C4-2B (cell line): ENCODE measurements around the gene LRRN4CL.

Source experiments
- H3K27ac ChIP-seq: fragments of 450-650 bp; 2 replicates; pipeline ENCODE4 v1.5.1; 2017
- ZFX ChIP-seq: fragments of 450-650 bp; IDR thresholded peaks from 2 replicates; pipeline ENCODE4 v1.6.1; 2017
- TF ChIP-seq, protein P1 (sequence below): fragments of 450-650 bp; conservative IDR thresholded peaks from 2 replicates; pipeline ENCODE4 v1.5.1; 2017; ENCODE audit warnings: mild to moderate bottlenecking

The LRRN4CL gene

DNA sequence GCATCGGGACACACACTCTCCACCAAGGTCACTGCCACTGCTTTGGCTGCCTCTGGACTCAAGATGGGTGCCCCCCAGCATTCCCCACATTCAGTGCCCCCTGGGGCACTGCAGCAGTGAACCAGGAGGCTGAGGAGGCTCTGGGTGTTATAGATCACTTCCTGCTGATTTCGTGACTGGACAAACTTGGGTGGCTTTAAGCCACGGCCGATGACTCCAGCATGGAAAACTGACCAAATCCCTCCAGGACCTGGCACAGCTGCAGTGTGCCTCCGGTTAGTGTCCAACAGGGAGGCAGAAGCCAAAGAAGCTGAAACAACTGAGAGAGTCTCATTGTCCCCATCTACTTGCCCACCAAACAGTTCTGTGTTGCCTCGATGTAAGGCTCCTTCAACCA lies 41.7 kb downstream of the LRRN4CL start:
- TF ChIP-seq ZFX = no peak
- TF ChIP-seq, protein P1, sequence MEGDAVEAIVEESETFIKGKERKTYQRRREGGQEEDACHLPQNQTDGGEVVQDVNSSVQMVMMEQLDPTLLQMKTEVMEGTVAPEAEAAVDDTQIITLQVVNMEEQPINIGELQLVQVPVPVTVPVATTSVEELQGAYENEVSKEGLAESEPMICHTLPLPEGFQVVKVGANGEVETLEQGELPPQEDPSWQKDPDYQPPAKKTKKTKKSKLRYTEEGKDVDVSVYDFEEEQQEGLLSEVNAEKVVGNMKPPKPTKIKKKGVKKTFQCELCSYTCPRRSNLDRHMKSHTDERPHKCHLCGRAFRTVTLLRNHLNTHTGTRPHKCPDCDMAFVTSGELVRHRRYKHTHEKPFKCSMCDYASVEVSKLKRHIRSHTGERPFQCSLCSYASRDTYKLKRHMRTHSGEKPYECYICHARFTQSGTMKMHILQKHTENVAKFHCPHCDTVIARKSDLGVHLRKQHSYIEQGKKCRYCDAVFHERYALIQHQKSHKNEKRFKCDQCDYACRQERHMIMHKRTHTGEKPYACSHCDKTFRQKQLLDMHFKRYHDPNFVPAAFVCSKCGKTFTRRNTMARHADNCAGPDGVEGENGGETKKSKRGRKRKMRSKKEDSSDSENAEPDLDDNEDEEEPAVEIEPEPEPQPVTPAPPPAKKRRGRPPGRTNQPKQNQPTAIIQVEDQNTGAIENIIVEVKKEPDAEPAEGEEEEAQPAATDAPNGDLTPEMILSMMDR = no peak
- H3K27ac ChIP-seq = peak overlapping the region; percentile 97

DNA sequence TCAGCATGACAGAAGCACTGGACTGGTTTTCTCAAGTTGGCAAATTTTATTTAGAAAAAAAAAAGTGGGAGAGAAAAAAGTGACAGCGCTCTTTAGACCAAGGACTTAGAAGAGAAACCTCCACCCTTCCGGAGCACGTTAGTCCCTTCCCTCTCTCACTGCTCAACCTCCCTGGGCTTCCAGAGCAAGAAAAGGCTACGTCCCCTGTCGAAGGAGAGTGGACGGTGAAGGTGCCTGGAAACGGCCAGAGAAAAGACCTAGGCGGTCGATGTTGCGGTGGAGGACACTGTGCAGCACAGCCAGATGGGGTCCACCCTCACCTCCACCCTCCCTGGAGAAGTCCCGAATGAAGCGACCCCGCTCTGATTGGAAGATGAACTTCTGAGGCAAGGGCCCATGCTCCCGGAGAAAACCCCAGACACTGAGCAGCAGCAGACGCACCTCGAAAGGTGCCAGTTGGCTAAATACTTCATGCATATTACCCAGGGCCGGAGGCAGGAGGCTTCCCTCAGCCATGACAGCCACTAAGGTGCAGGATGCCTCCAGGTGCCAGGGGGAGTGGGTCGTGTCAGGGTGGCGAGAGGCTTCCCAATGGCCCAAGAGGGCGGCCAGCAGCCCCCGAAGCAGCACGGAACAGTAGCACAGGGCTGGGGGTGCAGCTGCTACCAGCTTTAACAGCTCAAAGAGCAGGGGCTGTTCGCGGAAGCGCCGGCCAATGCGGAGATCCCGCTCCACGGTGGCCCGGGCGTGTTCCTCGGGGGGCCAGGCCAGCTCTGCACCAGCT lies 42.3 kb downstream of the LRRN4CL start:
- H3K27ac ChIP-seq = peak overlapping the region; percentile 97
- TF ChIP-seq, protein P1 = no peak
- no peak for TF ChIP-seq ZFX

DNA sequence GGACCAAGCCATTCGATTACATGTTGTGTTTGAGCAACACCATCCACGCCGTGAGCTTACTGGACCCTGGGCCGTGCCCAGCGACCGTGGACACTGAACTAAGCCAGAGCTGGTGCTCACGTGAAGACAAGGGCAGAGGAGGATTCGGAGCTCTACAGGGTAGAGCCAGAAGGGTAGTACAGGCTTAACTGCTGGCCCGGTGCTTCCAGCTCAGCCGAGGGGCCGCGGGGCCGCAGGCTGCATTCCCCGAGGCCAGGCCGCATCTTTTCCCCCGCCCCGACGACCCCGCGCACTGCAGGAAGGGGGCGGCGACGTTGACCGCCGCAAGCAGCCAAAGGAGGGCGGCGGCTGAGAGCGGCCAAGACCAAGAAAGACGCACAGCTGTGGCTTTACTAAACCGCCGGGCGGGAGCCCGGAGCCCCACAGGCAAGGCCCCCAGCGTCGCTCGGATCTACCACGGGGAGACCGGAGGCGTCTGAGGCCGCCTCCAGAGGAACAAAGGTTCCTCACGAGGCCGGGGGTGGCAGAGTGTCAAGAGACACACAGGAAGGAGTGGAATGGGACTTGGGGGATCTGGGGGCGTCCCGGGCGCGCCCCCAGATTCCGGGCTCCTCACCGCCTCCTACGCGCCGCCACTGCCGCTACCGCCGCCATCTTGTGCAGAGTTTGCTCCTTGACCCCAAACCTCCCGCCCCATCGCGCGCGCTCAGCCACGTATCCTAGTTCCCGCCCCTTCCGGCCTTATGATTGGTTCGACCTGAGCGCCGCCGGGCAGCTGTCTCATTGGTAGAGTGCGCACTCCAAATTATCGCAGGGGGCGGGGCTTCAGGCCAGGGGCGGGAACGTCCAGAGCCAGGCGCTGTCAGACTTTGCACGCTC lies 43.1 kb downstream of the LRRN4CL start, which contains the start of gene GANAB:
TSS of gene GANAB (minus strand) at position 668 of the 879 bp plus-strand sequence. CDS start at position 654, 14 bp downstream.
- H3K27ac ChIP-seq = peak within 1 kb of the TSS; percentile 97
- TF ChIP-seq, protein P1 = no peak
- TF ChIP-seq ZFX = peak; percentile 89; the same call in 1 of the 2 replicates

DNA sequence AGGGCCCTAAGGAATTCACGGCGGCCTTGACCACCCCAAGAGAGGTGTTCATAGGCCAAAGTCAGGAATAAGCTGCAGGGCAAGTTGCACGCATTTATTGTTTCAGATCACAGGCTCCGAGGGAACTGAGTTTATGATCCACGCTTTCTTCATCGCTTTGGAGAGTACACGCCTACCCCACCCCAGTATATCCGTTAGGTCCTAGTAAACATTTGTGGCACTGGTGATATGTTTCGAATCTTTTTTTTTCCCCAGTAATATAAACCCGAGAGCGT lies 43.7 kb downstream of the LRRN4CL start:
- TF ChIP-seq, protein P1 = no peak
- TF ChIP-seq ZFX = no peak
- peak overlapping the region; percentile 97 for H3K27ac ChIP-seq

DNA sequence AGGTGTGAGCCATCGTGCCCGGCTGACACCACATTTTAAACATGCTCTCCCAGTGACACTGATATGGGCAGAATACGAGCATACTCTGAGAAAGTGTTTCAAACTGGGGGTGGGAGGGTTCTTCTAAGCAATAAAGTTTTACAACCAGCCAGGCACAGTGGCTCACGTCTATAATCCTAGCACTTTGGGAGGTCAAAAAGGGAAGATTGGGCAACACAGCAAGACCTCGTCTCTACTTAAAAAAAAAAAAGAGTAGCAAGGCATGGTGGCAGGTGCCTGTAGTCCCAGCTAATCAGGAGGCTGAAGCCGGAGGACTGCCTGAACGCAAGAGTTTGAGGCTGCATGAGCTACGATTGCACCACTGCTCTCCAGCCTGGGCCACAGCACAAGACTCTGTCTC lies 45.1 kb downstream of the LRRN4CL start:
- no peak overlapping the region for H3K27ac ChIP-seq
- TF ChIP-seq, protein P1 = no peak
- no peak for TF ChIP-seq ZFX
